ENCODE measurements around the gene NEDD4. TPM values are rescaled to one million over a fixed set of nuclear protein-coding genes. Genes with fewer than 3 reads are reported as not detected.
"Not testable (repeated sequence)": the region's sequence is repeated elsewhere in the genome, so short reads cannot be mapped to it uniquely, and the experiment has no call there.

Gene NEDD4
- total RNA-seq, 2 experiments from 2014 or later: 2.6 to 2.7 TPM

DNA sequence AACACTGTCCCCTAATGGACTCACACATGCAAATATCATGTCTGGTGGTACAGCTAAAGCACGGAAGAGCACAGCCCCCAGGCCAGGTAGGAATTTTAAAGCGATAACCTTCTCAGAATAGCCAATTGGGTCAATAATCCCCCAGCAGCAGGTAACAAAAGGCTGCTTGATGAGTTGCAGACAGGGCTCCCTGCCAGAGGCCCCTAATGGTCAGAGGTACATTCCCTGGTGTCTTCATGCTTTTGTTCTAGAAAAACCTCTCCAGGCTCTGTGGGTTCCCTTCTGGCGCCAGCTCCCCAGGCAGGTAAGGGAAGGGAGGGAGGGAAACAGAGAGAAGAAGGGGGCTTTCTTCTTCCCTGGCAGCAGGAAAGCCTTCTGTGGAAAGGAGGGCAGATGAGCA lies 207.1 kb downstream of the NEDD4 start:
- intact Hi-C loops (cut with DNase I, micrococcal nuclease): no loop called here
- CTCF ChIA-PET: no interaction called here

DNA sequence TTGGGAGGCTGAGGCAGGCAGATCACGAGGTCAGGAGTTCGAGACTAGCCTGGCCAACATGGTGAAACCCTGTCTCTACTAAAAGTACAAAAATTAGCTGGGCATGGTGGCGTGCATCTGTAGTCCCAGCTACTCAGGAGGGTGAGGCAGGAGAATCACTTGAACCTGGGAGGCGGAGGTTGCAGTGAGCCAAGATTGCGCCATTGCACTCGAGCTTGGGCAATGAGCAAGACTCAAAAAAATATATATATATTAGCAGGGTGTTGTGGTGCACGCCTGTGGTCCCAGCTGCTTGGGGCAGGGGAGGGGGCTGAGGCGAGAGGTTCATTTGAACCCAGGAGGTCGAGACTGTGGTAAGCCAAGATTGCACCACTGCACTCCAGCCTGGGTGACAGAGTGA lies 207.8 kb downstream of the NEDD4 start:
- H3K36me3 ChIP-seq (ENCODE audit: insufficient read depth, low read length); H3K27me3 ChIP-seq (ENCODE audit: control insufficient read depth in 1 of 2, insufficient read depth in 2 of 2, low read length in 2 of 2); ATAC-seq (ENCODE audit: poor library complexity); H3K36me3 Mint-ChIP-seq (ENCODE audit: low read depth); intact Hi-C loops (cut with DNase I, micrococcal nuclease); H3K27ac ChIP-seq (ENCODE audit: low read depth in 1 of 2, low read length in 2 of 2); POLR2A ChIA-PET; H3K4me1 Mint-ChIP-seq (ENCODE audit: low read depth); H3K4me1 ChIP-seq (ENCODE audit: insufficient read depth, low read length); H3K4me3 ChIP-seq (ENCODE audit: low read length); H3K9me3 ChIP-seq (ENCODE audit: control insufficient read depth in 1 of 2, insufficient read depth in 1 of 2, low read length in 2 of 2); CTCF ChIA-PET; H3K27ac Mint-ChIP-seq; DNase-seq; H3K9me3 Mint-ChIP-seq; H3K4me3 Mint-ChIP-seq: not testable (repeated sequence)
- peaks cover 16% of the 10 kb centered on the region for H3K27me3 Mint-ChIP-seq

More for the DNA sequence above, 207.1 kb downstream of the NEDD4 start:
- no peak for DNase-seq
- Histone ChIP-seq H3K9me3 (ENCODE audit: control insufficient read depth in 1 of 2, insufficient read depth in 1 of 2, low read length in 2 of 2) (peaks cover 0 to 2% of the 10 kb centered on the region in 2 experiments), H3K36me3 (ENCODE audit: insufficient read depth, low read length) (no peaks in the 10 kb centered on the region), H3K27me3 (ENCODE audit: control insufficient read depth in 1 of 2, insufficient read depth in 2 of 2, low read length in 2 of 2) (peaks cover 0 to 3% of the 10 kb centered on the region in 2 experiments), H3K27ac (ENCODE audit: low read depth in 1 of 2, low read length in 2 of 2) (no peak overlapping the region), H3K4me1 (ENCODE audit: insufficient read depth, low read length) (no peaks in the 10 kb centered on the region), H3K4me3 (ENCODE audit: low read length) (no peak overlapping the region)
- no peaks in the 10 kb centered on the region for H3K36me3 Mint-ChIP-seq (ENCODE audit: low read depth)
- H3K27ac Mint-ChIP-seq: no peak overlapping the region
- no peaks in the 10 kb centered on the region for H3K9me3 Mint-ChIP-seq
- peaks cover 16% of the 10 kb centered on the region for H3K27me3 Mint-ChIP-seq
- POLR2A ChIA-PET: no interaction called here
- ATAC-seq (ENCODE audit: poor library complexity): no peak
- TF ChIP-seq, protein P1, sequence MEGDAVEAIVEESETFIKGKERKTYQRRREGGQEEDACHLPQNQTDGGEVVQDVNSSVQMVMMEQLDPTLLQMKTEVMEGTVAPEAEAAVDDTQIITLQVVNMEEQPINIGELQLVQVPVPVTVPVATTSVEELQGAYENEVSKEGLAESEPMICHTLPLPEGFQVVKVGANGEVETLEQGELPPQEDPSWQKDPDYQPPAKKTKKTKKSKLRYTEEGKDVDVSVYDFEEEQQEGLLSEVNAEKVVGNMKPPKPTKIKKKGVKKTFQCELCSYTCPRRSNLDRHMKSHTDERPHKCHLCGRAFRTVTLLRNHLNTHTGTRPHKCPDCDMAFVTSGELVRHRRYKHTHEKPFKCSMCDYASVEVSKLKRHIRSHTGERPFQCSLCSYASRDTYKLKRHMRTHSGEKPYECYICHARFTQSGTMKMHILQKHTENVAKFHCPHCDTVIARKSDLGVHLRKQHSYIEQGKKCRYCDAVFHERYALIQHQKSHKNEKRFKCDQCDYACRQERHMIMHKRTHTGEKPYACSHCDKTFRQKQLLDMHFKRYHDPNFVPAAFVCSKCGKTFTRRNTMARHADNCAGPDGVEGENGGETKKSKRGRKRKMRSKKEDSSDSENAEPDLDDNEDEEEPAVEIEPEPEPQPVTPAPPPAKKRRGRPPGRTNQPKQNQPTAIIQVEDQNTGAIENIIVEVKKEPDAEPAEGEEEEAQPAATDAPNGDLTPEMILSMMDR (IDR thresholded peaks at IDR 0.05): no peak
- H3K4me1 Mint-ChIP-seq (ENCODE audit: low read depth): no peaks in the 10 kb centered on the region
- no peak overlapping the region for H3K4me3 Mint-ChIP-seq

DNA sequence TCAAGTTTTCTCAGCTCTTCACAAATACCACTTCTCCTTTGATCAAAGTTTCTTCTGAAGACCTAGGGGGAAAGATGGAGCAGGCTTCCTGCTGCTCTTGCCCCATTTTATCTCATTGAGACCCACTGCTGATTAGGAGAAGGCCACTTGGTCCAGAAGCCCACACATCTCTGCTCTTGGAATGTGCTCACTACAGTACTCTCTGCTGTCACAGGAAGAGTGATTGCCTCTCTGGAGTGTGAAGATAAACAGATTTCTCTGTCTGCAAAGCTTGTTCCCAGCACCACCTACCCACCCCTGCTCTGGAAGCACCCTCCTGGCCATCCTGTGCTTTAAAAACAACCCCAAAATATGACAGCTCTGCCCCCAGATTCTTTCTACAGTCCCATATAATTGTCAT lies 209.1 kb downstream of the NEDD4 start:
- H3K36me3 Mint-ChIP-seq (ENCODE audit: low read depth): no peaks in the 10 kb centered on the region
- H3K27me3 Mint-ChIP-seq: peaks cover 23% of the 10 kb centered on the region
- POLR2A ChIA-PET: no interaction called here
- H3K4me3 Mint-ChIP-seq: no peak overlapping the region
- Histone ChIP-seq H3K4me3 (ENCODE audit: low read length) (no peak overlapping the region), H3K27ac (ENCODE audit: low read depth in 1 of 2, low read length in 2 of 2) (no peak overlapping the region), H3K4me1 (ENCODE audit: insufficient read depth, low read length) (no peaks in the 10 kb centered on the region), H3K36me3 (ENCODE audit: insufficient read depth, low read length) (no peaks in the 10 kb centered on the region), H3K9me3 (ENCODE audit: control insufficient read depth in 1 of 2, insufficient read depth in 1 of 2, low read length in 2 of 2) (peaks cover 0 to 9% of the 10 kb centered on the region in 2 experiments), H3K27me3 (ENCODE audit: control insufficient read depth in 1 of 2, insufficient read depth in 2 of 2, low read length in 2 of 2) (peaks cover 0 to 3% of the 10 kb centered on the region in 2 experiments)
- ATAC-seq (ENCODE audit: poor library complexity) (no peak), DNase-seq (no peak)
- CTCF ChIA-PET: no interaction called here
- H3K27ac Mint-ChIP-seq: no peak overlapping the region
- H3K4me1 Mint-ChIP-seq (ENCODE audit: low read depth): no peaks in the 10 kb centered on the region
- intact Hi-C loops (cut with DNase I, micrococcal nuclease): no loop called here
- TF ChIP-seq, protein P1 (IDR thresholded peaks at IDR 0.05): no peak
- H3K9me3 Mint-ChIP-seq: no peaks in the 10 kb centered on the region

DNA sequence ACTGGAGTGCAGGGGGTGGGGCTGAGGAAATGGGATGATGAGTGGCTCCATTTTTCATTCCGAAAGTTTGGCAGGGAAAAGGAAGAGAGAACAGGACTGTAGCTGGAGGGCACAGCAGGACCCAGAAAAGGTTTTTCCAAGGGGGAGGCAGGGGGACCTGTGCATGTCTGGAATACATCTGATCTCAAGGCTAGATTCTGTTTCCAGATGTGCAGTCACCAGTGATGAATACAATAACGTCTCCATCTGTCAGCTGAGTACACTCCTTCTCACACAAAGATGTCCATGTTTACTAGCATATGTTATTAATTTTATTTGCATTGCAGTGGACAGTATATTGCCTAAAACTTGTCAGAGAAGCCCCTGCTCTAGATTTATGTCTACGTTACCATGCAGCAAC lies 210.5 kb downstream of the NEDD4 start:
- H3K9me3 Mint-ChIP-seq: no peaks in the 10 kb centered on the region
- ChIA-PET CTCF (no interaction called here), POLR2A (no interaction called here)
- no peaks in the 10 kb centered on the region for H3K36me3 Mint-ChIP-seq (ENCODE audit: low read depth)
- H3K27me3 ChIP-seq (ENCODE audit: control insufficient read depth in 1 of 2, insufficient read depth in 2 of 2, low read length in 2 of 2): peaks cover 0 to 3% of the 10 kb centered on the region in 2 experiments
- DNase-seq (no peak), ATAC-seq (ENCODE audit: poor library complexity) (no peak)
- H3K4me3 ChIP-seq (ENCODE audit: low read length): no peak overlapping the region
- peaks cover 29% of the 10 kb centered on the region for H3K27me3 Mint-ChIP-seq
- no peak overlapping the region for H3K4me3 Mint-ChIP-seq
- H3K36me3 ChIP-seq (ENCODE audit: insufficient read depth, low read length): no peaks in the 10 kb centered on the region
- intact Hi-C loops (cut with DNase I, micrococcal nuclease): no loop called here
- no peaks in the 10 kb centered on the region for H3K4me1 ChIP-seq (ENCODE audit: insufficient read depth, low read length)
- no peak overlapping the region for H3K27ac Mint-ChIP-seq
- TF ChIP-seq, protein P1 (IDR thresholded peaks at IDR 0.05): no peak
- peaks cover 0 to 9% of the 10 kb centered on the region in 2 experiments for H3K9me3 ChIP-seq (ENCODE audit: control insufficient read depth in 1 of 2, insufficient read depth in 1 of 2, low read length in 2 of 2)
- H3K4me1 Mint-ChIP-seq (ENCODE audit: low read depth): no peaks in the 10 kb centered on the region
- no peak overlapping the region for H3K27ac ChIP-seq (ENCODE audit: low read depth in 1 of 2, low read length in 2 of 2)

Data from CD4-positive, alpha-beta T cell (primary cell).